CD4-positive, alpha-beta T cell treated with Interleukin-2 at 100 ng/mL for 4 hours (primary cell): ENCODE data around the gene GMNN.
"Not testable (repeated sequence)": the region's sequence is repeated elsewhere in the genome, so short reads cannot be mapped to it uniquely, and the experiment has no call there.

Experiments
- DNase-seq: peaks from one replicate; pipeline ENCODE4 v3.0.0-alpha.2; 2020; ENCODE audit warnings: low spot score

The GMNN gene

GRCh38 chr6:24761851-24762250 lies 12.9 kb upstream of the GMNN start:
- DNase-seq, result no peak

- DNase-seq, result no peak
Measured at GRCh38 chr6:24763578-24763977, 11.2 kb upstream of the GMNN start.

DNA sequence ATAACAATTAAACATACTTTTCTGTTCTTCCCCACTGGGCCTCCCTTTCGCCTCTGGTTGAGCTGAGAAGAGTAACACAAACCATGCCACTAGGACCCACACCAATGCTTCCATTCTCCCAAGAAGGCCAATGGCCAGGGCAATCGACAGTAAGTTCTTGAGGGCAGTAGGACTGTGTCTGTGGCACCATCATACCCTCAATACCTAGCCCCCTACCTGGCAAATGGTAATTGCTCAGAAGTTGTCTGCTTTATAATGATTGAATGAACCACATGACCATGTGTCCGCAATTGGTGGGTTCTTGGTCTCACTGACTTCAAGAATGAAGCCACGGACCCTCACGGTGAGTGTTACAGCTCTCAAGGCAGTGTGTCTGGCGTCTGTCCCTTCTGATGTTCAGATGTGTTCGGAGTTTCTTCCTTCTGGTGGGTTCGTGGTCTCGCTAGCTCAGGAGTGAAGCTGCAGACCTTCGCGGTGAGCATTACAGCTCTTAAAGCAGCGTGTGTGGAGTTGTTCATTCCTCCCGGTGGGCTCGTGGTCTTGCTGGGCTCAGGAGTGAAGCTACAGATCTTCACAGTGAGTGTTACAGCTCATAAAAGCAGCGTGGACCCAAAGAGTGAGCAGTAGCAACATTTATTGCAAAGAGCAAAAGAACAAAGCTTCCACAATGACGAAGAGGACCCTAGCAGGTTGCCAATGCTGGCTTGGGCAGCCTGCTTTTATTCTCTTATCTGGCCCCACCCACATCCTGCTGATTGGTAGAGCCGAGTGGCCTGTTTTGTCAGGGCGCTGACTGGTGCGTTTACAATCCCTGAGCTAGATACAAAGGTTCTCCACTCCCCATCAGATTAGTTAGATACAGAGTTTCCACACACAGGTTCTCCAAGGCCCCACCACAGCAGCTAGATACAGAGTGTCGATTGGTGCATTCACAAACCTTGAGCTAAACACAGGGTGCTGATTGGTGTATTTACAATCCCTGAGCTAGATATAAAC lies 9.6 kb upstream of the GMNN start:
- DNase-seq, result not testable (repeated sequence)

DNA sequence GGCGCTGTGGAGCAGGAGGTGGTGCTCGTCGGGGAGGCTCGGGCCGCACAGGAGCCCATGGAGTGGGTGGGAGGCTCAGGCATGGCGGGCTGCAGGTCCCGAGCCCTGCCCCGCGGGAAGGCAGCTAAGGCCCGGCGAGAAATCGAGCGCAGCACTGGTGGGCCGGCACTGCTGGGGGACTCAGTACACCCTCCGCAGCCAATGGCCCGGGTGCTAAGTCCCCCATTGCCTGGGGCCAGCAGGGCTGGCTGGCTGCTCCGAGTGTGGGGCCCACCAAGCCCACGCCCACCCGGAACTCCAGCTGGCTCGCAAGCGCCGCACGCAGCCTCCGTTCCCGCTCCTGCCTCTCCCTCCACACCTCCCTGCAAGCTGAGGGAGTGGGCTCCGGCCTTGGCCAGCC lies 8.8 kb upstream of the GMNN start:
- DNase-seq, result not testable (repeated sequence)

GRCh38 chr6:24766680-24767462 lies 7.9 kb upstream of the GMNN start:
- DNase-seq, result peak; percentile 48

DNA sequence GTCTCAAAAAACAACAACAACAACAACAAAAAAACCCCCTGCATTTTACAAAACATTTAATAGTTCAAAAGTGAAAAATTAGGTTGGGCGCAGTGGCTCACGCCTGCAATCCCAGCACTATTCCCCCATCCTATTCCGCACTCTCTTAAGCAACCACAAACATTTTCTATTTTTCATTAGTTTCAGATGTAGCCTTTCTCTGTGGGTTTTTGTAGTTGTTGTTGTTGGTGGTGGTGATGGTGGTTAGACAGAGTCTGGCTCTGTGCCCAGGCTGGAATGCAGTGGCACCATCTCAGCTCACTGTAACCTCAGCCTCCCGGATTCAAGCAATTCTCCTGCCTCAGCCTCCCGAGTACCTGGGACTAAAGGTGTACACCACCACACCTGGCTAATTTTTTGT lies 6.4 kb upstream of the GMNN start:
- no peak for DNase-seq

DNA sequence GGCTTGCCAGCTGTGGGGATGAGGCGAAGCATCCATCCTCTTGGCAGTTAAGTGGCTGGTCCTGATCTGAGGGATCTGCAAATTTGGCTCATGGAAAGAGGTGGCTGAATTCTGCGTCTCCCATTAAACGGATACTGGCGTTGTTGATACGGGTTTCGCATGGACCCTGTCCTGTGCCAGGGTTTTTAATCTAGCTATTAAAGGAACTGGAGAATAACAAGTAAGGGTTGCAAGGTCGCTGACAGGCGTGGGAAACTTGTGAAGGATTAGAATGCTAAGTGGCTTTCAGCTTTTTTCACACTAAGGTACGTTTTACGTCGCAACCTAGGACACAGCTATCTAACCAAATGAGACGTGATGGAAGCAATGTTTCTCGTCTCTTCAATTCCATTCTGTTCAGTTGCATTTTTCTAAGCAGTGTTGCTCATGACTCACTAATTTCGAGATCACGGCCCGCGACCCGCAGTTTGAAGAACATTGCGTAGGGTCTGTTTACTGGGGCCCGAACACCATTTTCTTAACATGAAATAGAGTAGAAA lies 852 bp downstream of the GMNN start:
- DNase-seq, result peak; percentile 38

GRCh38 chr6:24777227-24777626 lies 2.5 kb downstream of the GMNN start:
- no peak for DNase-seq

GRCh38 chr6:24778121-24778520 lies 3.4 kb downstream of the GMNN start:
- DNase-seq, result no peak

DNA sequence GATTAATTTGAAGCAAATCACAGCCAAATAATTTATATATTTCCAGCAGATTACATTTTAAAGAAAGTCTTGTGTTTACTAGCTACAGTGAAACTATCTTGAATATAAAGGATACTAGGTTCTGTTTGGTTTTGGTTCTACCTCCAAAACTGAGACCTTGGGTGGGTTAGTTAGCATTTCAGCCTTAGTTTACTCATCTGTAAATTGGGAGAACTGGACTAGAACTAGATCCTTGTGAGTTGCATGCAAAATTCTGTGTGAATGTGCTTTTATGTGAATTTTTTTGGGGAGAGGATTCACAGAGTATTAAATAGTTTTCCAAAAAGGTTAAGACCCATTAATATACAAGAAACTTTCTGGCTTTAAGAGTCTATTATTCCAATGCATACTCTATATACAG lies 4.1 kb downstream of the GMNN start:
- DNase-seq, result no peak

- no peak for DNase-seq
Measured at GRCh38 chr6:24779416-24780016, 4.8 kb downstream of the GMNN start.

DNA sequence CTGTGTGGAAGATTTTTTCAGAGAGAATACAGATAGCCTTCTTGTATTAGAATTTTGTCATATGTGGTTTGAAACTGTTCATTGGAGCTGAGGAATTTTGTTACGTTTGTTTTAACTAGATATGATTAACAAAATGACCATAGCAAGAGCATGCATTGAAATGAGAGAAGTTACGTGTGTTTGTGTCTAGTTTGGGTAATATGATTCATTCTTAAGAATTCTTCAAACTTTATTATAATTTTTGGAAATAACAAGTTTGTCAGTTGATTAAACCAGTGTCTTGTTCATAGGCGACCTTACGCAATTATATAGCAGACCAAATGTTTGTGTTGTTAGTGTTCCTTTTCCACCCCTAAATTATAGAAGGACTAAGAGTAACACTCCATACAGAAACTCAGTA lies 5.5 kb downstream of the GMNN start:
- no peak for DNase-seq

- no peak for DNase-seq
Measured at GRCh38 chr6:24788031-24788665, 13.4 kb downstream of the GMNN start.

- DNase-seq, result no peak
Measured at GRCh38 chr6:24795106-24795505, 20.4 kb downstream of the GMNN start.

DNA sequence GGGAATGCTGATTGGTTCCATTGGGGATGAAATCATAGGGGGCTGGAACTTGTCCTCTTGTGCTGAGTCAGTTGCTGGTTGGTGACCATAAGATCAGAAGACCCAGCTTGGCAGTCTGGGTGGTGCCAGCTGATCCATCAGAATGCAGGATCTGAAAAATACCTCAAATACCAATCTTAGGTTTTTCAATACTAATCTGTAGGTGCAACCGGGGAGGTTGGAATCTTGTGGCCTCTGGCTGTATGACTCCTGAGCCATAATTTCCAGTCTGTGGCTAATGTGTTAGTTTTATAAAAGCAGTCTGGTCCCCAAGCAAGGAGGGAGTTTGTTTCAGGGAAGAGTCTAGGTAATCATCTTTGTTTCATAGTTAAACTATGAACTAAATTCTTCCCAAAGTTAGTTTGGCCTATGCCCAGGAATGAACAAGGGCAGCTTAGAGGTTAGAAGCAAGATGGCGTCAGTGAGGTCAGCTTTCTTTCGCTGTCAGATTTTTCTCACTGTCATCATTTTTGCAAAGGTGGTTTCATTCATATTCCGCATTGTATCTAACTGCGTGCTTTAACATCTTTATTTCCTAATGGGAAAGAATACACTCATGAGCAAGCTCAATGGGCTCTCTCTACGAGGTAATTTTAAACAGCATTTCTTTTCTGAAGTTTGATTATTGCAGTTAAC lies 22.0 kb downstream of the GMNN start:
- no peak for DNase-seq

DNA sequence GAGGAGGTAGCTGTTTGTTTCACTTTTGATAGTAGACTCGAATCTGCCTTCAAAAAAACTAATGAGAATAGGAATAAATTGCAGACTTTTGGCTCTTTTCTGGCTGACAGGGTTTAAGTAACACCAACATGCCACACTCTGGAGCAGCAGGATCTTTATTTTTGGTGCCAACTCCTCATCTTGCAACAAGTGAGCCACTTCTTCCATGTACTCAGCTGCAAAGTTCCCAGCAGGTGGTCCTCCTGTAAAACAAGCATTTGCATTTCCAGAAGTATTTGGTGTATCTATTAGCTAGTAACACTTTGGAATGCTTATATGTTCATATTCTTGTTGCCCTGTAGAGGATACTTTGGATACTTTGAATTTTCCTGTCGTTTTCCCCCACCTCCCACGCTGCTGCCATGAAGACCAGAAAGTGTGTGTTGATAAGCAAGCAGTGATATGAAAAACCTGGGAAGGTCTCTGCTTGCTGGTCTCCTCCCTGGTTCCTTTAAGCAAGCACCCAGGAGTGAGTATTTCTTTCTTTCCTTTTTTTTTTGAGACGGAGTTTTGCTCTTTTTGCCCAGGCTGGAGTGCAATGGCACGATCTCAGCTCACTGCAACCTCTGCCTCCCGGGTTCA lies 23.0 kb downstream of the GMNN start:
- no peak for DNase-seq

- no peak for DNase-seq
Measured at GRCh38 chr6:24798740-24799540, 24.2 kb downstream of the GMNN start, which contains the start of gene ARMH2. ARMH2 (minus strand) TSS chr6:24798917; CDS start chr6:24798857, 60 bp downstream.

- DNase-seq, result no peak
Measured at GRCh38 chr6:24799541-24799915, 24.8 kb downstream of the GMNN start.

GRCh38 chr6:24802271-24803059 lies 27.7 kb downstream of the GMNN start:
- no peak for DNase-seq
